SK-N-SH treated with all-trans-retinoic acid at 6 μM for 48 hours (cell line): ENCODE measurements around the gene FBL.

ENCODE experiments used
- ARNTL ChIP-seq: fragments of 450-650 bp; formaldehyde crosslinking; IDR thresholded peaks from 2 replicates; pipeline ENCODE4 v1.5.0; 2020; ENCODE audit warnings: low read depth, mild to moderate bottlenecking, moderate library complexity, borderline replicate concordance
- CSDC2 ChIP-seq: fragments of 250-450 bp; sonication (Bioruptor Pico); IDR thresholded peaks from 2 replicates; pipeline ENCODE4 v1.5.0; 2020; ENCODE audit warnings: mild to moderate bottlenecking, moderate library complexity
- CSRNP3 ChIP-seq: fragments of 250-450 bp; sonication (Bioruptor Pico); IDR thresholded peaks from 2 replicates; pipeline ENCODE4 v1.5.1; 2021; ENCODE audit warnings: mild to moderate bottlenecking, moderate library complexity
- ESRRG ChIP-seq: fragments of 250-450 bp; sonication (Bioruptor Pico); IDR thresholded peaks from 2 replicates; pipeline ENCODE4 v1.6.1; 2021; ENCODE audit warnings: mild to moderate bottlenecking
- ISL1 ChIP-seq: fragments of 250-450 bp; sonication (Bioruptor Pico); IDR thresholded peaks from 2 replicates; pipeline ENCODE4 v2.1.2; 2022; ENCODE audit warnings: mild to moderate bottlenecking, moderate library complexity
- PATZ1 ChIP-seq: fragments of 250-450 bp; sonication (Bioruptor Pico); IDR thresholded peaks from 2 replicates; pipeline ENCODE4 v1.8.0; 2020; ENCODE audit warnings: mild to moderate bottlenecking, moderate library complexity, borderline replicate concordance
- POU6F1 ChIP-seq: fragments of 250-450 bp; sonication (Bioruptor Pico); IDR thresholded peaks from 2 replicates; pipeline ENCODE4 v1.8.0; 2021; ENCODE audit warnings: low read depth, mild to moderate bottlenecking, moderate library complexity, borderline replicate concordance
- RARB ChIP-seq: fragments of 250-450 bp; sonication (Bioruptor Pico); IDR thresholded peaks from 2 replicates; pipeline ENCODE4 v1.8.0; 2021; ENCODE audit warnings: mild to moderate bottlenecking, moderate library complexity
- TCF4 ChIP-seq: fragments of 250-450 bp; sonication (Bioruptor Pico); IDR thresholded peaks from 2 replicates; pipeline ENCODE4 v1.8.0; 2021; ENCODE audit warnings: mild to moderate bottlenecking, moderate library complexity, borderline replicate concordance
- TSHZ2 ChIP-seq: fragments of 250-450 bp; sonication (Bioruptor Pico); IDR thresholded peaks from 2 replicates; pipeline ENCODE4 v1.5.0; 2020; ENCODE audit warnings: mild to moderate bottlenecking, moderate library complexity
- ZFP3 ChIP-seq: fragments of 250-450 bp; sonication (Bioruptor Pico); IDR thresholded peaks from 2 replicates; pipeline ENCODE4 v1.5.0; 2020; ENCODE audit warnings: mild to moderate bottlenecking, moderate library complexity
- ZFP30 ChIP-seq: fragments of 450-650 bp; formaldehyde crosslinking; IDR thresholded peaks from 2 replicates; pipeline ENCODE4 v1.5.0; 2022; ENCODE audit warnings: mild to moderate bottlenecking, moderate library complexity
- ZNF70 ChIP-seq: fragments of 450-650 bp; formaldehyde crosslinking; IDR thresholded peaks from 2 replicates; pipeline ENCODE4 v1.5.0; 2020; ENCODE audit warnings: mild to moderate bottlenecking, moderate library complexity

GRCh38 chr19:39838569-39838968 is 7.6 kb downstream of the FBL start:
- TF ChIP-seq PATZ1 (CRISPR knock-in tag) (no peak), CSDC2 (CRISPR knock-in tag) (no peak), ZFP3 (CRISPR knock-in tag) (no peak), ISL1 (CRISPR knock-in tag) (no peak), ZFP30 (no peak), ZNF70 (CRISPR knock-in tag) (no peak), CSRNP3 (CRISPR knock-in tag) (no peak), ESRRG (CRISPR knock-in tag) (no peak), POU6F1 (CRISPR knock-in tag) (no peak), TSHZ2 (no peak), RARB (CRISPR knock-in tag) (no peak), TCF4 (CRISPR knock-in tag) (no peak), ARNTL (CRISPR knock-in tag) (no peak)
